MM.1S (cell line): ENCODE data around the gene COQ8B.

ENCODE experiments used
- DNase-seq: peaks from one replicate; pipeline ENCODE4 v3.0.0-alpha.2; 2015
- H2AFZ ChIP-seq: fragments of 300-600 bp; sonication (generic); 2 replicates; pipeline ENCODE4 v1.6.0; 2016; ENCODE audit warnings: antibody characterized with exemption, low read length
- H3F3A ChIP-seq: fragments of 300-600 bp; sonication (generic); 2 replicates; pipeline ENCODE4 v1.6.1; 2016; ENCODE audit warnings: mild to moderate bottlenecking, antibody characterized with exemption, low read length, moderate library complexity, mixed read lengths; ENCODE audit not compliant: insufficient read depth
- H3K27ac ChIP-seq: fragments of 300-600 bp; sonication (generic); 2 replicates; pipeline ENCODE4 v1.5.1; 2016; ENCODE audit warnings: mild to moderate bottlenecking, low read length
- H3K27me3 ChIP-seq: fragments of 300-600 bp; sonication (generic); replicated peaks from 2 replicates; pipeline ENCODE4 v1.6.0; 2016; ENCODE audit warnings: low read length; ENCODE audit not compliant: insufficient read depth
- H3K36me3 ChIP-seq: fragments of 300-600 bp; sonication (generic); replicated peaks from 2 replicates; pipeline ENCODE4 v1.6.1; 2016; ENCODE audit warnings: mild to moderate bottlenecking, low read length, mixed read lengths; ENCODE audit not compliant: insufficient read depth
- H3K4me1 ChIP-seq: fragments of 300-600 bp; sonication (generic); 2 replicates; pipeline ENCODE4 v1.6.1; 2016; ENCODE audit warnings: low read length, mixed read lengths
- H3K4me2 ChIP-seq: fragments of 300-600 bp; sonication (generic); 2 replicates; pipeline ENCODE4 v1.6.0; 2016; ENCODE audit warnings: low read depth, low read length
- H3K4me3 ChIP-seq: fragments of 300-600 bp; sonication (generic); 2 replicates; pipeline ENCODE4 v1.5.1; 2016; ENCODE audit warnings: low read length, mixed read lengths
- H3K79me2 ChIP-seq: fragments of 300-600 bp; sonication (generic); 2 replicates; pipeline ENCODE4 v1.6.1; 2016; ENCODE audit warnings: mixed run types, low read length, mixed read lengths
- H3K9ac ChIP-seq: fragments of 300-600 bp; sonication (generic); 2 replicates; pipeline ENCODE4 v1.6.1; 2016; ENCODE audit warnings: low read length, mixed read lengths
- H3K9me2 ChIP-seq: fragments of 300-600 bp; sonication (generic); replicated peaks from 2 replicates; pipeline ENCODE4 v1.6.1; 2016; ENCODE audit warnings: mild to moderate bottlenecking, low read length, mixed read lengths; ENCODE audit not compliant: insufficient read depth
- H3K9me3 ChIP-seq: fragments of 300-600 bp; sonication (generic); replicated peaks from 2 replicates; pipeline ENCODE4 v1.6.1; 2016; ENCODE audit warnings: mild to moderate bottlenecking, low read length, mixed read lengths; ENCODE audit not compliant: insufficient read depth
- H4K20me1 ChIP-seq: fragments of 300-600 bp; sonication (generic); 2 replicates; pipeline ENCODE4 v1.6.1; 2016; ENCODE audit warnings: mild to moderate bottlenecking, low read length, moderate library complexity, mixed read lengths; ENCODE audit not compliant: insufficient read depth
- EZH2 ChIP-seq: fragments of 300-600 bp; sonication (generic); optimal IDR thresholded peaks from 2 replicates; pipeline ENCODE3; 2017; ENCODE audit warnings: low read depth, mild to moderate bottlenecking, antibody characterized with exemption, low read length, mixed read lengths
- EZH2phosphoT487 ChIP-seq: fragments of 300-600 bp; sonication (generic); IDR thresholded peaks from 2 replicates; pipeline ENCODE4 v1.6.1; 2018; ENCODE audit warnings: antibody characterized with exemption, low read length
- TF ChIP-seq, protein P1 (sequence below): fragments of 300-600 bp; sonication (generic); IDR thresholded peaks from 2 replicates; pipeline ENCODE4 v1.5.1; 2016; ENCODE audit warnings: antibody characterized with exemption, low read length, mixed read lengths

The COQ8B gene

DNA sequence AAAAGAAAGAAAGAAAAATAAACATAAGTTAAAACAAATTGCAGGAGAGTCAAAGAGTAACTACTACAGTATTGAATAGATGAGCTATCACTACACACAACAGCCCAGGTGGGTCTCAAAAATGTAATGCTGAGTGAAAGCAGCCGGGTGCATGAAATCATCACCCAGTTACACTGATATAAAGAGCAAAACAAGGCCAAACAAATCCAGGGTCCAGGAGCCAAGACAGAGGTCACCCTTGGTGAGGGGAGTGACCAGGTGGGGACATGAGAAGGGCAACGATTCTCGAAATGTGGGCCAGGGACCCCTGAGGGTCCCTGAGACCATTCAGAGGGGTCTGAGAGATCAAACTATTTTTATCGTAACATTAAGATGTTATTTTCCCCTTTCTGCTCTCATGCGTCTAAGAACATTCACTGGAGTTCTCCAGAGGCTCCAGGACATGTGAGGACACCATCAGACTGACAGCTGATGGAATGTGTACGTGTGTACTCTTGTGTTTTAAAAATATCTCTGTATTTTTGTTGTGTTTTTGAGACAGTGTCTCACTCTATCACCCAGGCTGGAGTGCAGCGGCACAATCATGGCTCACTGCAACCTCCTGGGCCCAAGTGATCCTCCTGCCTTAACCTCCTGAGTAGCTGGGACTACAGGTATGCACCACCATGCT lies 10.6 kb downstream of the COQ8B start:
- H3K79me2 ChIP-seq, result no peaks in the 10 kb centered on the region
- H3K4me3 ChIP-seq, result no peak overlapping the region
- no peak for TF ChIP-seq EZH2phosphoT487
- TF ChIP-seq, protein P1, sequence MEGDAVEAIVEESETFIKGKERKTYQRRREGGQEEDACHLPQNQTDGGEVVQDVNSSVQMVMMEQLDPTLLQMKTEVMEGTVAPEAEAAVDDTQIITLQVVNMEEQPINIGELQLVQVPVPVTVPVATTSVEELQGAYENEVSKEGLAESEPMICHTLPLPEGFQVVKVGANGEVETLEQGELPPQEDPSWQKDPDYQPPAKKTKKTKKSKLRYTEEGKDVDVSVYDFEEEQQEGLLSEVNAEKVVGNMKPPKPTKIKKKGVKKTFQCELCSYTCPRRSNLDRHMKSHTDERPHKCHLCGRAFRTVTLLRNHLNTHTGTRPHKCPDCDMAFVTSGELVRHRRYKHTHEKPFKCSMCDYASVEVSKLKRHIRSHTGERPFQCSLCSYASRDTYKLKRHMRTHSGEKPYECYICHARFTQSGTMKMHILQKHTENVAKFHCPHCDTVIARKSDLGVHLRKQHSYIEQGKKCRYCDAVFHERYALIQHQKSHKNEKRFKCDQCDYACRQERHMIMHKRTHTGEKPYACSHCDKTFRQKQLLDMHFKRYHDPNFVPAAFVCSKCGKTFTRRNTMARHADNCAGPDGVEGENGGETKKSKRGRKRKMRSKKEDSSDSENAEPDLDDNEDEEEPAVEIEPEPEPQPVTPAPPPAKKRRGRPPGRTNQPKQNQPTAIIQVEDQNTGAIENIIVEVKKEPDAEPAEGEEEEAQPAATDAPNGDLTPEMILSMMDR, result no peak
- no peak for TF ChIP-seq EZH2
- no peak overlapping the region for H3K27ac ChIP-seq
- no peak for DNase-seq
- no peaks in the 10 kb centered on the region for H4K20me1 ChIP-seq
- no peak overlapping the region for H3K9ac ChIP-seq
- no peaks in the 10 kb centered on the region for H3K9me2 ChIP-seq
- no peaks in the 10 kb centered on the region for H3K9me3 ChIP-seq
- H3K4me2 ChIP-seq, result no peak overlapping the region
- no peaks in the 10 kb centered on the region for H3K36me3 ChIP-seq
- no peaks in the 10 kb centered on the region for H3F3A ChIP-seq
- H3K27me3 ChIP-seq, result no peaks in the 10 kb centered on the region
- no peak overlapping the region for H2AFZ ChIP-seq
- no peaks in the 10 kb centered on the region for H3K4me1 ChIP-seq

DNA sequence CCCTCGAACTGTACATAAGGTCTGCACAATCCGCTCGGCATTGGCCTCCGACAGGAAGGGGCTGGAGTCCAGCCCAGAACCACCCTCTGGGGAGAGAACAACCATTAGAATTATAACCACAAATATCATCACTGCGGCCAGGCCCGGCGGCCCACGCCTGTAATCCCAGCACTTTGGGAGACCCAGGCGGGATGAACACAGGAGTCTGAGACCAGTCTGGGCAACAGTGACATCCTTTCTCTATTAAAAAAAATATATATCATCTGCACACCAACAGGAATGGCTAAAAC lies 11.4 kb downstream of the COQ8B start:
- Histone ChIP-seq H3K36me3 (no peaks in the 10 kb centered on the region), H3K27ac (no peak overlapping the region), H3K4me2 (no peak overlapping the region), H3F3A (no peaks in the 10 kb centered on the region), H3K27me3 (no peaks in the 10 kb centered on the region), H3K4me3 (no peak overlapping the region), H3K79me2 (no peaks in the 10 kb centered on the region), H3K9ac (no peak overlapping the region), H2AFZ (no peak overlapping the region), H3K9me2 (no peaks in the 10 kb centered on the region), H3K9me3 (no peaks in the 10 kb centered on the region), H4K20me1 (no peaks in the 10 kb centered on the region), H3K4me1 (no peaks in the 10 kb centered on the region)
- TF ChIP-seq EZH2phosphoT487, result no peak
- TF ChIP-seq, protein P1, result no peak
- TF ChIP-seq EZH2, result no peak
- DNase-seq, result no peak

DNA sequence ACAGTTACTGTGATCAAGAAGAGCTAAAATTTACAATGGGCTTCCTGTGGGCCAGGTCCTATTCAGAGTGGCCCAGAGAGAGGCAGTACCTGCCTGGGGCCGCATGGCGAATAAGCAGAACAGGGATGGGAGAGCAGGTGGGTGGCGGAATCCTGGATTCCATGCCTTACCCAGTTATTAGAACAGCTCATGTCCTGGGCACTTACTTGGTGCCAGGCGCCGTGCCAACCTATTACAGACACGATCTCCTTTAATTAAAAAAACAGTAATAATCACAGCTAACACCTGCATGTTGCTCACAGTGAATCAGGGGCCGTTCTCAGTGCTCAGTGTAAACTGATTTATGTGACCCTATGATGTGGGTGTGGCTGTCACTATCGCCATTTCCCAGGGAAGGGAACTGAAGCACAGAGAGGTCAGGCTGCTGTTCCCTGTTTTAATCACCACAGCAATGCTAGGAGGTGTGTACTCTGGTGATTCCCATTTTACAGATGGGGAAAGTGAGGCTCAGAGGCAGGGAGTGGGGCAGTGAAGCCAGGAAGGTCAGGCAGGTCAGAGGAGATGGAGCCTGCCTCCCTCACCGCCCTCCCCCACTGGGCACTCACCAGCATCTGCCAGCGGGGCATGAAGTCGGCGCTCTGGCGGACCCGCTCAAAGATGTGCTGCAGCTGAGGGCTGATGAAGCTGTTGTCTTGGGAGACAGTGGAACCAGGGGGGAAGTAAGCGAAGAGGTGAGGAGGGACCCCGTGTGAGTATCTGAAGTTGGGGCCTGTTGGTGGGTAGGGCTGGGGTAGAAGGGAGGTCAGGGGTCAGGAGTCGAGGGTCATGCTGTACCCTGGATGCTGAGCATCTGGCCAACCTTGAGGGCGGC lies 12.0 kb downstream of the COQ8B start:
- TF ChIP-seq, protein P1, result no peak
- no peak for TF ChIP-seq EZH2phosphoT487
- no peak for TF ChIP-seq EZH2

More for the DNA sequence above, 12.0 kb downstream of the COQ8B start:
- no peaks in the 10 kb centered on the region for H4K20me1 ChIP-seq
- no peak overlapping the region for H3K4me2 ChIP-seq
- no peaks in the 10 kb centered on the region for H3K9me2 ChIP-seq
- H3K4me3 ChIP-seq, result no peak overlapping the region
- H3K27me3 ChIP-seq, result no peaks in the 10 kb centered on the region
- no peaks in the 10 kb centered on the region for H3K9me3 ChIP-seq
- DNase-seq, result no peak
- H3K27ac ChIP-seq, result no peak overlapping the region
- H3K4me1 ChIP-seq, result no peaks in the 10 kb centered on the region
- no peak overlapping the region for H3K9ac ChIP-seq
- no peaks in the 10 kb centered on the region for H3K36me3 ChIP-seq
- no peaks in the 10 kb centered on the region for H3K79me2 ChIP-seq
- no peaks in the 10 kb centered on the region for H3F3A ChIP-seq
- H2AFZ ChIP-seq, result no peak overlapping the region
